ENCODE results near the gene UFSP1.

- TF ChIP-seq CTCF (IDR thresholded peaks at IDR 0.05): no peak
- no peak for TF ChIP-seq POLR2AphosphoS5 (IDR thresholded peaks at IDR 0.05)
These were observed 1.1 kb downstream of the UFSP1 start for GRCh38 chr7:100888291-100888987.
